HG03469 (cell line): ENCODE data around the gene SOX5.
"Not testable (repeated sequence)": the region's sequence is repeated elsewhere in the genome, so short reads cannot be mapped to it uniquely, and the experiment has no call there.

Experiments
- ATAC-seq: cut with Tn5 transposase; IDR thresholded peaks from one replicate; pipeline ENCODE4 v1.9.1; 2021; ENCODE audit warnings: mild to moderate bottlenecking, moderate library complexity, moderate number of reproducible peaks; ENCODE audit not compliant: unreplicated experiment

SOX5 gene

GRCh38 chr12:23555825-23556207, 393.7 kb downstream of the SOX5 start:
- no peak for ATAC-seq

GRCh38 chr12:23555180-23555824, 394.2 kb downstream of the SOX5 start:
- no peak for ATAC-seq

GRCh38 chr12:23552417-23552816, 397.1 kb downstream of the SOX5 start:
- no peak for ATAC-seq

GRCh38 chr12:23550753-23551152, 398.7 kb downstream of the SOX5 start:
- ATAC-seq: no peak

- ATAC-seq: no peak
These were observed 400.7 kb downstream of the SOX5 start for GRCh38 chr12:23548742-23549141.

GRCh38 chr12:23546756-23547155, 402.7 kb downstream of the SOX5 start:
- ATAC-seq: no peak

- ATAC-seq: no peak
These were observed 405.7 kb downstream of the SOX5 start for GRCh38 chr12:23543767-23544166.

- ATAC-seq: no peak
These were observed 407.3 kb downstream of the SOX5 start for GRCh38 chr12:23542187-23542586.

- no peak for ATAC-seq
These were observed 408.9 kb downstream of the SOX5 start for GRCh38 chr12:23540572-23540971.

GRCh38 chr12:23536293-23536692, 413.2 kb downstream of the SOX5 start:
- ATAC-seq: peak; percentile 68

GRCh38 chr12:23535441-23535840, 414.0 kb downstream of the SOX5 start:
- no peak for ATAC-seq

GRCh38 chr12:23534196-23534595, 415.3 kb downstream of the SOX5 start:
- ATAC-seq: no peak

- no peak for ATAC-seq
These were observed 415.8 kb downstream of the SOX5 start for GRCh38 chr12:23533699-23534098.

- ATAC-seq: no peak
These were observed 416.2 kb downstream of the SOX5 start for GRCh38 chr12:23533265-23533664.

- ATAC-seq: no peak
These were observed 421.2 kb downstream of the SOX5 start for GRCh38 chr12:23528316-23528715.

- no peak for ATAC-seq
These were observed 423.9 kb downstream of the SOX5 start for GRCh38 chr12:23525450-23526072.

GRCh38 chr12:23523339-23523738, 426.1 kb downstream of the SOX5 start:
- ATAC-seq: no peak

- ATAC-seq: not testable (repeated sequence)
These were observed 430.0 kb downstream of the SOX5 start for GRCh38 chr12:23519444-23519843.

GRCh38 chr12:23515785-23516184, 433.7 kb downstream of the SOX5 start:
- not testable (repeated sequence) for ATAC-seq

- ATAC-seq: no peak
These were observed 439.0 kb downstream of the SOX5 start for GRCh38 chr12:23510484-23510883.

GRCh38 chr12:23509832-23510231, 439.6 kb downstream of the SOX5 start:
- not testable (repeated sequence) for ATAC-seq

GRCh38 chr12:23507785-23508184, 441.7 kb downstream of the SOX5 start:
- ATAC-seq: not testable (repeated sequence)

- ATAC-seq: not testable (repeated sequence)
These were observed 443.7 kb downstream of the SOX5 start for GRCh38 chr12:23505736-23506135.
